Stimulated activated CD4-positive, alpha-beta T cell treated with anti-CD3 and anti-CD28 coated beads, Interleukin-1b, Interleukin-23, amount 100 ng/mL, for 24 hours (primary cell): Measurements from ENCODE around the gene REPS2.

Experiments used
- DNase-seq, 4 experiments: peaks; one replicate each; pipeline ENCODE4 v3.0.0-alpha.2; 2020; ENCODE audit warnings: low read depth in 4 of 4, low spot score in 1 of 4

Gene REPS2

GRCh38 chrX:17032351-17032750, 85.9 kb downstream of the REPS2 start:
- DNase-seq, result no peak

- DNase-seq, result no peak
Measured at GRCh38 chrX:17033225-17033624, 86.8 kb downstream of the REPS2 start.

- DNase-seq, result no peak
Measured at GRCh38 chrX:17035111-17035510, 88.7 kb downstream of the REPS2 start.

- DNase-seq, result no peak
Measured at GRCh38 chrX:17036171-17036961, 89.9 kb downstream of the REPS2 start.

- no peak for DNase-seq
Measured at GRCh38 chrX:17038277-17038676, 91.8 kb downstream of the REPS2 start.

- no peak for DNase-seq
Measured at GRCh38 chrX:17038681-17039161, 92.3 kb downstream of the REPS2 start.

GRCh38 chrX:17039826-17040225, 93.4 kb downstream of the REPS2 start:
- DNase-seq, result no peak

GRCh38 chrX:17040711-17041110, 94.3 kb downstream of the REPS2 start:
- no peak for DNase-seq

GRCh38 chrX:17042037-17042436, 95.6 kb downstream of the REPS2 start:
- DNase-seq, result no peak

GRCh38 chrX:17046478-17047097, 100.1 kb downstream of the REPS2 start:
- DNase-seq, result peak; percentile 2 to 11 (median 10)

- no peak for DNase-seq
Measured at GRCh38 chrX:17047224-17047623, 100.8 kb downstream of the REPS2 start.

GRCh38 chrX:17052210-17052609, 105.8 kb downstream of the REPS2 start:
- DNase-seq, result no peak

- DNase-seq, result no peak
Measured at GRCh38 chrX:17052793-17053192, 106.3 kb downstream of the REPS2 start.

GRCh38 chrX:17053502-17053901, 107.0 kb downstream of the REPS2 start:
- DNase-seq, result no peak

- DNase-seq, result no peak
Measured at GRCh38 chrX:17056868-17057608, 110.6 kb downstream of the REPS2 start.

GRCh38 chrX:17062065-17062464, 115.6 kb downstream of the REPS2 start:
- no peak for DNase-seq

- DNase-seq, result no peak
Measured at GRCh38 chrX:17065100-17065499, 118.6 kb downstream of the REPS2 start.

- DNase-seq, result no peak
Measured at GRCh38 chrX:17067534-17067933, 121.1 kb downstream of the REPS2 start.

GRCh38 chrX:17072301-17072700, 125.8 kb downstream of the REPS2 start:
- no peak for DNase-seq

- DNase-seq, result no peak
Measured at GRCh38 chrX:17072721-17073230, 126.3 kb downstream of the REPS2 start.

GRCh38 chrX:17075004-17075403, 128.5 kb downstream of the REPS2 start:
- no peak for DNase-seq

GRCh38 chrX:17077361-17077760, 130.9 kb downstream of the REPS2 start:
- no peak for DNase-seq
